ENCODE data around the gene PLA2G2D. TPM values are rescaled to one million over a fixed set of nuclear protein-coding genes. Genes with fewer than 3 reads are reported as not detected.

Gene PLA2G2D
- total and polyA plus RNA-seq, 2 of the 13 experiments (the other 11 are each of a cell fraction or from before 2014, with no cell fraction given): not detected

DNA sequence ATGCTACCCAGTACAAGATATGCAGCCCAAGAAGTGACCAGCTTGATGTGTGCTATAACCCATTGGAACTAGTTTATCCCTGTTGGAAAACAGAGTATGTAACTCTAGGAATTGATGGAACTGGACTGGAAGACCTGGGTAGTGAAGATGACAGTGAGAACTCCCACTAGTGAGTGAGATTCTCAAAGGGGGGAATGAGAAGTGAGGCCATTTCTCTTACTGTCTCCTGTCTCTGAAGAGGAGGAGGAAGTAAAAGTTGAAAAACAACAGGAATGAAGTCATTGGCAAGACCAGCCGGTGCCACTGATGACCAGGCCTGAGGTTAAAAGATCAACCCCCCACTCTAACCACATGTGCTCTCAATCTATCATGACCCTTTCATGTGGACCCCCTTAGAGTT, 40.7 kb upstream of the PLA2G2D start (continued):
- TF ChIP-seq SNAI1 (CRISPR knock-in tag; IDR thresholded peaks at IDR 0.05; ENCODE audit: borderline replicate concordance) (no peak), ZNF720 (CRISPR knock-in tag; IDR thresholded peaks at IDR 0.05) (no peak), HOXA7 (CRISPR knock-in tag; IDR thresholded peaks at IDR 0.05) (no peak)
- TF ChIP-seq, protein P1, sequence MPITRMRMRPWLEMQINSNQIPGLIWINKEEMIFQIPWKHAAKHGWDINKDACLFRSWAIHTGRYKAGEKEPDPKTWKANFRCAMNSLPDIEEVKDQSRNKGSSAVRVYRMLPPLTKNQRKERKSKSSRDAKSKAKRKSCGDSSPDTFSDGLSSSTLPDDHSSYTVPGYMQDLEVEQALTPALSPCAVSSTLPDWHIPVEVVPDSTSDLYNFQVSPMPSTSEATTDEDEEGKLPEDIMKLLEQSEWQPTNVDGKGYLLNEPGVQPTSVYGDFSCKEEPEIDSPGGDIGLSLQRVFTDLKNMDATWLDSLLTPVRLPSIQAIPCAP (CRISPR knock-in tag; IDR thresholded peaks at IDR 0.05; ENCODE audit: low read depth): no peak

- H3K36me3 ChIP-seq (replicated peaks in 1 of 2; ENCODE audit: control insufficient read depth in 1 of 2, insufficient read depth in 2 of 2, low read length in 2 of 2): no peaks in the 10 kb centered on the region
- in situ Hi-C loops (cut with HindIII; ENCODE audit: extremely low pct_ligation_motif_present, low pct_unique_long_range_greater_than_20kb) (no loop called here), intact Hi-C loops (cut with micrococcal nuclease; ENCODE audit: unreplicated experiment) (no loop called here)
- CTCF ChIA-PET (ENCODE audit: low intra/inter-chr PET ratio, low total read pairs): no interaction called here
- no peak overlapping the region for H3K27ac ChIP-seq (ENCODE audit: extremely low read length, insufficient read depth, low read length)
- H3K9me3 ChIP-seq (ENCODE audit: low read length): peaks cover 32% of the 10 kb centered on the region
- H3K27me3 ChIP-seq (ENCODE audit: control insufficient read depth in 1 of 2, insufficient read depth in 2 of 2, low read length in 2 of 2): 0 out of 5 replicates have a peak, but pooled peaks cover 0 to 2% of the 10 kb centered on the region in 2 experiments
- 38% methylated on average over 7 of the region's 7 CpGs for WGBS (ENCODE audit: low lambda C conversion rate)
- no peak for ATAC-seq
- peaks cover 11% of the 10 kb centered on the region for H3K4me1 ChIP-seq (ENCODE audit: insufficient read depth, low read length)
- POLR2A ChIA-PET: no interaction called here
- BruUV-seq (replicated peaks): no TSS peak
- DNase-seq (ENCODE audit: low spot score): no peak
- no peaks in the 10 kb centered on the region for H3K79me2 ChIP-seq (ENCODE audit: insufficient read depth, low read length)
- H4K20me1 ChIP-seq (ENCODE audit: insufficient read depth, low read length): no peaks in the 10 kb centered on the region
- no peak overlapping the region for H3K9ac ChIP-seq (ENCODE audit: insufficient read depth, low read depth, low read length)
- FAIRE-seq: no peak
- no peak for TF ChIP-seq TOPORS (CRISPR knock-in tag; IDR thresholded peaks at IDR 0.05)
- no peak for TF ChIP-seq AGO2 (optimal IDR thresholded peaks at IDR 0.05; ENCODE audit: low read depth, low read length)
- TF ChIP-seq RELA (CRISPR knock-in tag; IDR thresholded peaks at IDR 0.05): no peak
- TF ChIP-seq FOXA3 (CRISPR knock-in tag; IDR thresholded peaks at IDR 0.05): no peak
- TF ChIP-seq ZNF441 (CRISPR knock-in tag; IDR thresholded peaks at IDR 0.05; ENCODE audit: borderline replicate concordance): no peak
- TF ChIP-seq, protein P2, sequence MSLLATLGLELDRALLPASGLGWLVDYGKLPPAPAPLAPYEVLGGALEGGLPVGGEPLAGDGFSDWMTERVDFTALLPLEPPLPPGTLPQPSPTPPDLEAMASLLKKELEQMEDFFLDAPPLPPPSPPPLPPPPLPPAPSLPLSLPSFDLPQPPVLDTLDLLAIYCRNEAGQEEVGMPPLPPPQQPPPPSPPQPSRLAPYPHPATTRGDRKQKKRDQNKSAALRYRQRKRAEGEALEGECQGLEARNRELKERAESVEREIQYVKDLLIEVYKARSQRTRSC (CRISPR knock-in tag; IDR thresholded peaks at IDR 0.05; ENCODE audit: low read depth): no peak
- TF ChIP-seq ZMAT3 (CRISPR knock-in tag; conservative IDR thresholded peaks at IDR 0.05): no peak
- no peak for TF ChIP-seq ZNF570 (CRISPR knock-in tag; IDR thresholded peaks at IDR 0.05; ENCODE audit: borderline replicate concordance)
- TF ChIP-seq, protein P3, sequence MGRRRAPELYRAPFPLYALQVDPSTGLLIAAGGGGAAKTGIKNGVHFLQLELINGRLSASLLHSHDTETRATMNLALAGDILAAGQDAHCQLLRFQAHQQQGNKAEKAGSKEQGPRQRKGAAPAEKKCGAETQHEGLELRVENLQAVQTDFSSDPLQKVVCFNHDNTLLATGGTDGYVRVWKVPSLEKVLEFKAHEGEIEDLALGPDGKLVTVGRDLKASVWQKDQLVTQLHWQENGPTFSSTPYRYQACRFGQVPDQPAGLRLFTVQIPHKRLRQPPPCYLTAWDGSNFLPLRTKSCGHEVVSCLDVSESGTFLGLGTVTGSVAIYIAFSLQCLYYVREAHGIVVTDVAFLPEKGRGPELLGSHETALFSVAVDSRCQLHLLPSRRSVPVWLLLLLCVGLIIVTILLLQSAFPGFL (CRISPR knock-in tag; IDR thresholded peaks at IDR 0.05): no peak
- no peak for TF ChIP-seq ATM (IDR thresholded peaks at IDR 0.05; ENCODE audit: borderline replicate concordance)
- no peak for TF ChIP-seq ZNF264 (CRISPR knock-in tag; IDR thresholded peaks at IDR 0.05)
- TF ChIP-seq ATF6 (CRISPR knock-in tag; conservative IDR thresholded peaks at IDR 0.05): no peak
- TF ChIP-seq CAMTA2 (CRISPR knock-in tag; IDR thresholded peaks at IDR 0.05; ENCODE audit: borderline replicate concordance): no peak
- H2AFZ ChIP-seq (ENCODE audit: low read length): no peak overlapping the region
- no peak overlapping the region for H3K4me2 ChIP-seq (ENCODE audit: low read depth, low read length)
- no peak overlapping the region for H3K4me3 ChIP-seq (replicated peaks in 1 of 3; ENCODE audit: insufficient read depth in 1 of 3, low read depth in 2 of 3, low read length in 3 of 3)
Observed at GRCh38 chr1:20158358-20159070, 39.2 kb upstream of the PLA2G2D start.
